ENCODE data around the gene PHLDA3.

PHLDA3 gene

DNA sequence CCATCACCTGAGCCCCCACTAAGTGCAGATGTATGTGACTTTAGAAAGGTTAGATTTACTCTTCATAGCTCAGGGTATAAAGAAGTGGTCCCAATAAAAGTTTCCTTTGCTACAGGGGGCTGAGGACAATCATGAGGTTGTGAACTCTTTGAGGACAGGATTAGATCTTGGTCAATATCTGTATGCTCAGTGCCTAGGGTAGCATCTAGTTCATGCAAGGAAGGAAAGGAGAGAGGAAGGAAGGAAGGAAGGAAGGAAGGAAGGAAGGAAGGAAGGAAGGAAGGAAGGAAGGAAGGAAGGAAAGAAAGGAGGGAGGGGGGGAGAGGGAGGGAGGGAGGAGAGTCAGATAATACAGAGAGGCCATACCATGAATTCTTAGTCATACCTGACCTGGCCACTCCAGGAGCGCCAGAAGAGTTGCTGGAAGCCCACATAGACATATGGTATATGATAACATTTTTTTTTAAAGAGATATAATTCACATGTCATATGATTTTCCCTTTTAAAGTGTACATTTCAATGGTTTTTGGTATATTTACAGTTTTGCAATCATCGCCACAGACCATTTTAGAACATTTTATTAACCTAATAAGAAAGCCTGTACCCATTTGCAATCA, 47.6 kb upstream of the PHLDA3 start:
- H3K4me3 ChIP-seq (ENCODE audit: low read length) = no peak overlapping the region
- H3K4me1 ChIP-seq (ENCODE audit: control insufficient read depth, low read length) = peaks cover 13% of the 10 kb centered on the region
- no peaks in the 10 kb centered on the region; the same call in 1 of the 2 replicates for H3F3A ChIP-seq (ENCODE audit: control insufficient read depth, insufficient read depth)
- H3K9me2 ChIP-seq (replicated peaks; ENCODE audit: control insufficient read depth, low read length) = no peaks in the 10 kb centered on the region
- TF ChIP-seq CTCF (IDR thresholded peaks at IDR 0.05; ENCODE audit: low read depth, low read length, poor library complexity, severe bottlenecking) (no peak), EZH2phosphoT487 (IDR thresholded peaks at IDR 0.05; ENCODE audit: borderline replicate concordance, low read length) (no peak)
- H3K36me3 ChIP-seq (ENCODE audit: control insufficient read depth, low read length) = no peaks in the 10 kb centered on the region
- H3K4me2 ChIP-seq (ENCODE audit: low read length) = no peak overlapping the region
- no peaks in the 10 kb centered on the region for H4K20me1 ChIP-seq (ENCODE audit: control insufficient read depth, insufficient read depth, low read depth, low read length)
- no peaks in the 10 kb centered on the region for H3K9me3 ChIP-seq (ENCODE audit: control insufficient read depth, insufficient read depth, low read length)
- no peak overlapping the region for H3K27ac ChIP-seq (ENCODE audit: low read depth, low read length)
- H3K79me2 ChIP-seq (ENCODE audit: control insufficient read depth, low read length) = no peaks in the 10 kb centered on the region
- no peaks in the 10 kb centered on the region for H3K27me3 ChIP-seq (ENCODE audit: control insufficient read depth, low read length)

- H3K4me2 ChIP-seq (ENCODE audit: low read length) = no peak overlapping the region
- no peak for TF ChIP-seq CTCF (IDR thresholded peaks at IDR 0.05; ENCODE audit: low read depth, low read length, poor library complexity, severe bottlenecking)
- no peak for TF ChIP-seq EZH2phosphoT487 (IDR thresholded peaks at IDR 0.05; ENCODE audit: borderline replicate concordance, low read length)
- no peak overlapping the region for H3K4me3 ChIP-seq (ENCODE audit: low read length)
- no peaks in the 10 kb centered on the region for H3K79me2 ChIP-seq (ENCODE audit: control insufficient read depth, low read length)
- H3F3A ChIP-seq (ENCODE audit: control insufficient read depth, insufficient read depth) = no peaks in the 10 kb centered on the region; the same call in 1 of the 2 replicates
- no peaks in the 10 kb centered on the region for H3K9me3 ChIP-seq (ENCODE audit: control insufficient read depth, insufficient read depth, low read length)
- no peak overlapping the region for H3K27ac ChIP-seq (ENCODE audit: low read depth, low read length)
- no peaks in the 10 kb centered on the region for H3K27me3 ChIP-seq (ENCODE audit: control insufficient read depth, low read length)
- H4K20me1 ChIP-seq (ENCODE audit: control insufficient read depth, insufficient read depth, low read depth, low read length) = no peaks in the 10 kb centered on the region
- H3K36me3 ChIP-seq (ENCODE audit: control insufficient read depth, low read length) = no peaks in the 10 kb centered on the region
- H3K4me1 ChIP-seq (ENCODE audit: control insufficient read depth, low read length) = peaks cover 20% of the 10 kb centered on the region
- H3K9me2 ChIP-seq (replicated peaks; ENCODE audit: control insufficient read depth, low read length) = no peaks in the 10 kb centered on the region
These were observed 46.9 kb upstream of the PHLDA3 start for GRCh38 chr1:201515895-201516294.

DNA sequence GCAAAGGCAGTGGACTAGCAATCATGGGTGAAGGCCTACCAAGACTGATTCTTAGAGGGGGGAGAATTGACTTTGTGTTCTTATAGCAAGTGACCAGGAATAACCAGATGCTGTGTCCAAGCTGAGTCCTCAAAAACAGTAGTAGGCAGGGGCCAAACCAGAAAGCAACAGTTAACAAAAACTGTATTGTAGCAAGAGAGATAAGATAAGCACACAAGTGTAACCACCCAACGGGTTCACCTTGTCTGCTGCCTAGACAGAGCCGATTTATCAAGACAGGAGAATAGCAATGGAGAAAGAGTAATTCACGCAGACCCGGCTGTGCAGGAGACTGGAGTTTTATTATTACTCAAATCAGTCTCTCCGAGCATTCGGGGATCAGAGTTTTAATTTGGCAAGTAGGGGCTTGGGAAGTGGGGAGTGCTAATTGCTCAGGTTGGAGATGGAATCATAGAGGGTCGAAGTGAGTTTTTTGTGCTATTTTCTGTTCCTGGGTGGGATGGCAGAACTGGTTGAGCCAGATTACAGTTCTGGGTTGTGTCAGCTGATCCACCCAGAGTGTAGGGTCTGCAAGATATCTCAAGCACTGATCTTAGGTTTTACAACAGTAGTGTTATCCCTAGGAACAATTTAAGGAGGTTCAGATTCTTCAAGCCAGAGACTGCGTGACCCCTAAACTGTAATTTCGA, 46.2 kb upstream of the PHLDA3 start:
- no peaks in the 10 kb centered on the region; the same call in 1 of the 2 replicates for H3F3A ChIP-seq (ENCODE audit: control insufficient read depth, insufficient read depth)
- H3K9me3 ChIP-seq (ENCODE audit: control insufficient read depth, insufficient read depth, low read length) = no peaks in the 10 kb centered on the region
- H3K36me3 ChIP-seq (ENCODE audit: control insufficient read depth, low read length) = no peaks in the 10 kb centered on the region
- peaks cover 27% of the 10 kb centered on the region for H3K4me1 ChIP-seq (ENCODE audit: control insufficient read depth, low read length)
- no peaks in the 10 kb centered on the region for H4K20me1 ChIP-seq (ENCODE audit: control insufficient read depth, insufficient read depth, low read depth, low read length)
- no peak overlapping the region for H3K4me3 ChIP-seq (ENCODE audit: low read length)
- H3K27ac ChIP-seq (ENCODE audit: low read depth, low read length) = no peak overlapping the region
- H3K4me2 ChIP-seq (ENCODE audit: low read length) = no peak overlapping the region
- TF ChIP-seq EZH2phosphoT487 (IDR thresholded peaks at IDR 0.05; ENCODE audit: borderline replicate concordance, low read length) = no peak
- TF ChIP-seq CTCF (IDR thresholded peaks at IDR 0.05; ENCODE audit: low read depth, low read length, poor library complexity, severe bottlenecking) = no peak
- H3K27me3 ChIP-seq (ENCODE audit: control insufficient read depth, low read length) = no peaks in the 10 kb centered on the region
- no peaks in the 10 kb centered on the region for H3K9me2 ChIP-seq (replicated peaks; ENCODE audit: control insufficient read depth, low read length)
- H3K79me2 ChIP-seq (ENCODE audit: control insufficient read depth, low read length) = no peaks in the 10 kb centered on the region

Data from DOHH2 (cell line).